ENCODE results near the gene NOC4L.

DNA sequence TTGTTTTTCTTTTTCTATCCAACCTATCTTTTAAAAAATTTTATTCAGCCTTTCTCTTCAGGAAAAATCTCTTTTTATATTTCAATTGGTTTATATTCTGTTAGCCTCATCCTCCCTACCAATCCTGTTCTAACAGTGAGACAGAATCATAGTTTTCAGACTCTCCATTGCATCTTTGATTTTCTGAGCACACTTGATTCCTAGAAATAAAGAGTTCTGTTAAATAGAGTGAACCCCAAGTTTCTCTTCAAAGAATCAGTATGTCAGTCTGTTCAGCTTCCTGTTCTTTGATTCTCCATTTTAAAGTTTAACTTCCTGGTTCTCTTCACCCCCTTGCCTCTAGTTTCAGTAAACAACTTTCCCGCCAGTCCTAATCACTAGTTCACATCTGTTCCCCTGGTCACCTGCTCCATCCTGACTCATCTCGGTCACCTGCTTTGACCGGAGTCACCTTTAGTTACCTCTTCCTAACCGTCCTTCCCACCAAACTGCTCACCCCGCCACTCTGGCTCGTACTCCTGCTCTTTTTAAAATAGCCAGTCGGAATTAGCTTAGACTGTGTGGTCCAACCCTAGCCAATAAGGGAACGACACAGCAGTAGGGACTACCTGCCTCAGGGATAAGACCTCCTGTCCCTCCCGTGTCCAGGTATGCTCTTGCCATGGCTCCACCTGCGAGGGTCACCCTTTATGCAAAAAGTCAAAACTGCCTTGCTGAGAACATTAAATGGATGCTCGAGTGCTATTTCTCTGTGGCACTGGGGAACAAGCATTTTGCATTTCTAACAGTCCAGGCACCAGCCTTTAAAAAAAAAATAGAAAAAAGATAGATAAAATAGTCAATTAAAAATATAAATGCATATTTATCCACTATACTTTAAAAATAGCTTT lies 48.5 kb upstream of the NOC4L start:
- TF ChIP-seq CTCF (conservative IDR thresholded peaks at IDR 0.05) (no peak), ZFX (IDR thresholded peaks at IDR 0.05) (no peak)
